GM12878 (cell line): ENCODE results near the gene IGLL5. TPM values are rescaled to one million over a fixed set of nuclear protein-coding genes. Genes with fewer than 3 reads are reported as not detected.

ENCODE experiments used
- ATAC-seq: fragments of 200-7000 bp; cut with Tn5 transposase; 3 replicates; pipeline ENCODE4 v1.9.1; 2020; ENCODE audit warnings: mild to moderate bottlenecking, moderate library complexity
- BruUV-seq: library from RNA; stranded (reverse); fragments of 400-500 nt; replicated peaks from 2 replicates; lab custom pipeline; 2021; lab: Mats Ljungman, UMichigan
- CTCF ChIA-PET: fragments of 300-600 bp; sonication (Branson Sonifier 250); formaldehyde crosslinking; extraction: SDS; loops from one replicate; lab custom pipeline; 2021; ENCODE audit warnings: inconsistent platforms; lab: Yijun Ruan, JAX
- POLR2A ChIA-PET: fragments of 350-600 bp; formaldehyde crosslinking; extraction: SDS; loops from one replicate; lab custom pipeline; 2021; ENCODE audit warnings: inconsistent platforms; lab: Charles Lee
- RAD21 ChIA-PET: fragments of 300-600 bp; sonication (Branson Sonifier 250); formaldehyde crosslinking; loops from one replicate; lab custom pipeline; 2023; ENCODE audit warnings: antibody characterized with exemption; ENCODE audit not compliant: unreplicated experiment; lab: Charles Lee
- SMC1A ChIA-PET: fragments of 300-600 bp; sonication (Branson Sonifier 250); formaldehyde crosslinking; loops from one replicate; lab custom pipeline; 2023; ENCODE audit not compliant: unreplicated experiment, uncharacterized antibody; lab: Charles Lee
- DNase-seq: peaks from one replicate; pipeline ENCODE4 v3.0.0-alpha.2; 2011; ENCODE audit warnings: low read depth, low spot score
- FAIRE-seq: peaks from 3 replicates; lab custom pipeline; 2011; peaks lifted over from hg19 to GRCh38; lab: Jason Lieb, UNC
- H2AFZ ChIP-seq: 2 replicates; pipeline ENCODE4 v1.6.0; 2011; ENCODE audit warnings: low read depth, low read length, control low read depth; ENCODE audit not compliant: control insufficient read depth
- H3K27ac ChIP-seq: 2 replicates; pipeline ENCODE4 v1.5.1; 2011; ENCODE audit warnings: control low read depth; ENCODE audit not compliant: control insufficient read depth, insufficient read depth
- H3K27me3 ChIP-seq, 2 experiments: replicated peaks in 1 of 2; 2 replicates each; pipeline versions ENCODE4 v1.6.0 to v1.6.1; 2011; ENCODE audit warnings: low read length in 1 of 2; ENCODE audit not compliant: control insufficient read depth in 2 of 2, insufficient read depth in 2 of 2
- H3K36me3 ChIP-seq, 2 experiments: 2 replicates each; pipeline ENCODE4 v1.5.1; 2011; ENCODE audit warnings: low read length in 1 of 2; ENCODE audit not compliant: control insufficient read depth in 2 of 2, insufficient read depth in 2 of 2
- H3K4me1 ChIP-seq: 2 replicates; pipeline ENCODE4 v1.6.1; 2011; ENCODE audit warnings: mild to moderate bottlenecking, low read length, moderate library complexity, mixed read lengths; ENCODE audit not compliant: control insufficient read depth, insufficient read depth
- H3K4me2 ChIP-seq: 2 replicates; pipeline ENCODE4 v1.6.0; 2011; ENCODE audit warnings: control low read depth; ENCODE audit not compliant: control insufficient read depth, insufficient read depth
- H3K4me3 ChIP-seq: fragments of 200-600 bp; sonication (generic); 2 replicates; pipeline ENCODE4 v1.5.1; 2016
- H3K79me2 ChIP-seq: 2 replicates; pipeline ENCODE4 v1.6.0; 2011; ENCODE audit warnings: low read length; ENCODE audit not compliant: control insufficient read depth, insufficient read depth
- H3K9ac ChIP-seq: 2 replicates; pipeline ENCODE4 v1.8.0; 2011; ENCODE audit warnings: low read length, control low read depth, mixed read lengths; ENCODE audit not compliant: control insufficient read depth, insufficient read depth
- H3K9me3 ChIP-seq: replicated peaks from 3 replicates; pipeline ENCODE4 v1.5.1; 2011; ENCODE audit warnings: mild to moderate bottlenecking, low read length; ENCODE audit not compliant: control insufficient read depth, insufficient read depth
- H4K20me1 ChIP-seq: 2 replicates; pipeline ENCODE4 v1.6.0; 2011; ENCODE audit not compliant: control insufficient read depth, insufficient read depth
- ASH2L ChIP-seq: fragments of 300-600, 200-600 bp; sonication (generic); IDR thresholded peaks from 2 replicates; pipeline ENCODE4 v1.6.1; 2017; ENCODE audit warnings: low read depth, mild to moderate bottlenecking, borderline replicate concordance
- CREM ChIP-seq: IDR thresholded peaks from 2 replicates; pipeline ENCODE4 v1.6.1; 2014; ENCODE audit warnings: antibody characterized with exemption, low read depth
- EGR1 ChIP-seq, 2 experiments: IDR thresholded peaks; 1 replicate in 1 of 2; 2 replicates in 1 of 2; pipeline ENCODE4 v1.6.1; 2011 to 2012; ENCODE audit warnings: low read depth in 2 of 2, low read length in 2 of 2, borderline replicate concordance in 1 of 2, mild to moderate bottlenecking in 1 of 2, moderate library complexity in 1 of 2
- EP300 ChIP-seq, 2 experiments: fragments of 150-350 bp in 1 of 2; IDR thresholded peaks; 2 replicates each; pipeline ENCODE4 v1.6.1; 2011 to 2012; ENCODE audit warnings: low read depth in 2 of 2, low read length in 2 of 2, borderline replicate concordance in 1 of 2, improper control_type of control experiment in 1 of 2, inconsistent platforms in 1 of 2; ENCODE audit not compliant: control insufficient read depth in 1 of 2
- PAX8 ChIP-seq: fragments of 450-650 bp; IDR thresholded peaks from 2 replicates; pipeline ENCODE4 v1.6.1; 2017; ENCODE audit warnings: mild to moderate bottlenecking, moderate library complexity
- POLR2A ChIP-seq: IDR thresholded peaks from 2 replicates; pipeline ENCODE4 v1.6.1; 2011; ENCODE audit warnings: low read depth, mild to moderate bottlenecking, low read length
- RBBP5 ChIP-seq: fragments of 200-600 bp; sonication (generic); conservative IDR thresholded peaks from 2 replicates; pipeline ENCODE4 v1.6.1; 2016
- SREBF2 ChIP-seq: IDR thresholded peaks from 2 replicates; pipeline ENCODE4 v1.6.1; 2012; ENCODE audit warnings: mild to moderate bottlenecking, low read length
- WGBS: methylation state at CpG from one replicate; pipeline ENCODE4 v1.1.6; 2016; ENCODE audit warnings: low lambda C conversion rate; ENCODE audit not compliant: insufficient replicate concordance, insufficient coverage; ENCODE audit errors: missing lambda C conversion rate; 5-methylcytosine and 5-hydroxymethylcytosine counted together
- in situ Hi-C: fragments of 300-500 bp; cut with MboI; formaldehyde crosslinking; loops from 9 replicates; pipeline ENCODE4 v1.14.3; 2018; ENCODE audit warnings: mixed read lengths
- intact Hi-C: fragments of 100-400 bp; cut with micrococcal nuclease; formaldehyde crosslinking; loops from one replicate; pipeline ENCODE4 v1.14.2; 2022; ENCODE audit not compliant: unreplicated experiment
- polyA plus RNA-seq, 11 experiments: library from polyadenylated mRNA; depleted of rRNA in 4 of 11; unstranded in 6 of 11; stranded (reverse) in 5 of 11; fragments of >200 nt; fragmentation: Nextera tagmentation in 4 of 11; fragmentation: Illumina TruSeq in 1 of 11; extraction: Ambion mirVana in 4 of 11; extraction: Trizol in 1 of 11; gene quantifications; 1 replicate in 1 of 11; 2 replicates in 10 of 11; pipeline versions ENCODE4 v1.2.1 to v1.2.3, GENCODE V29; 2011 to 2016; ENCODE audit warnings: inconsistent platforms in 2 of 11, missing spikeins in 2 of 11, low read depth in 1 of 11
- total RNA-seq, 4 experiments: library from RNA; depleted of rRNA in 3 of 4; stranded (reverse); fragments of >200 nt in 3 of 4; fragmentation: Illumina TruSeq in 1 of 4; extraction: Trizol in 1 of 4; gene quantifications; 2 replicates each; pipeline versions ENCODE4 v1.2.1 to v1.2.3, GENCODE V29; 2013 to 2021
- TF ChIP-seq, protein P1 (sequence below): fragments of 450-650 bp; IDR thresholded peaks from 2 replicates; pipeline ENCODE4 v1.6.1; 2016; ENCODE audit warnings: mild to moderate bottlenecking, moderate library complexity, borderline replicate concordance

IGLL5 gene
- total and polyA plus RNA-seq, 10 of the 15 experiments (the other 5 are each of a cell fraction or from before 2014, with no cell fraction given), result not detected

DNA sequence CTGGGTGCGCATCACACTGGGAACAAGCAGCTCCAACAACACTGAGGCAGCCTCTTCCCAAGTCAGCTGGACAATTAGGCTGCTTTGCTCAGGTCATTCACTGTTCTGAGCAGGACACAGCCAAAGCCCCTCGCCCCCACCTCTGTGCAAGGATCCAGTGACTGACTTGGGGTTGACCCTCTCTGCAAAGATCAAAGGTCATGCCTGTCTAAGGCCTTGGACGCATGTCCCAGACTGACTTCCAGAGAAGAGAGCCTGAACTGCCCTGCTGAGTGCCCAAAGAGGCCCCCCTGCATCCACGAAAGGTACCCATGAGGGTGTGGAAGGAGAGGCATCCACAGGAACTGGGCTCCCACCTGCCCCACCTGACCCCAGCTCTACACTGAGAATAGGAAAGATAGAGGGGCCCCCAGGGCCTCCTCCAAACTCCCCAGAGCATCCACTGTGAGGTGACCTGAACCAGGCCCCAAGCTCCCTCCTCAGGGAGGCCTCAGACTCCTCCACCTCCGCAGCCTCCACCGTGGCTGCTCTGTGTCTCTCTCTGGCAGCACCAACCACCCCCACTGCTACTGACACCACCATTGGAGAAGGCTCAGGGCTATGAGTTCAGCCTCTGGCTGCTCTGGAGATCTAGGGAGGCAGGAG, 53.5 kb downstream of the IGLL5 start (continued):
- TF ChIP-seq, protein P1, sequence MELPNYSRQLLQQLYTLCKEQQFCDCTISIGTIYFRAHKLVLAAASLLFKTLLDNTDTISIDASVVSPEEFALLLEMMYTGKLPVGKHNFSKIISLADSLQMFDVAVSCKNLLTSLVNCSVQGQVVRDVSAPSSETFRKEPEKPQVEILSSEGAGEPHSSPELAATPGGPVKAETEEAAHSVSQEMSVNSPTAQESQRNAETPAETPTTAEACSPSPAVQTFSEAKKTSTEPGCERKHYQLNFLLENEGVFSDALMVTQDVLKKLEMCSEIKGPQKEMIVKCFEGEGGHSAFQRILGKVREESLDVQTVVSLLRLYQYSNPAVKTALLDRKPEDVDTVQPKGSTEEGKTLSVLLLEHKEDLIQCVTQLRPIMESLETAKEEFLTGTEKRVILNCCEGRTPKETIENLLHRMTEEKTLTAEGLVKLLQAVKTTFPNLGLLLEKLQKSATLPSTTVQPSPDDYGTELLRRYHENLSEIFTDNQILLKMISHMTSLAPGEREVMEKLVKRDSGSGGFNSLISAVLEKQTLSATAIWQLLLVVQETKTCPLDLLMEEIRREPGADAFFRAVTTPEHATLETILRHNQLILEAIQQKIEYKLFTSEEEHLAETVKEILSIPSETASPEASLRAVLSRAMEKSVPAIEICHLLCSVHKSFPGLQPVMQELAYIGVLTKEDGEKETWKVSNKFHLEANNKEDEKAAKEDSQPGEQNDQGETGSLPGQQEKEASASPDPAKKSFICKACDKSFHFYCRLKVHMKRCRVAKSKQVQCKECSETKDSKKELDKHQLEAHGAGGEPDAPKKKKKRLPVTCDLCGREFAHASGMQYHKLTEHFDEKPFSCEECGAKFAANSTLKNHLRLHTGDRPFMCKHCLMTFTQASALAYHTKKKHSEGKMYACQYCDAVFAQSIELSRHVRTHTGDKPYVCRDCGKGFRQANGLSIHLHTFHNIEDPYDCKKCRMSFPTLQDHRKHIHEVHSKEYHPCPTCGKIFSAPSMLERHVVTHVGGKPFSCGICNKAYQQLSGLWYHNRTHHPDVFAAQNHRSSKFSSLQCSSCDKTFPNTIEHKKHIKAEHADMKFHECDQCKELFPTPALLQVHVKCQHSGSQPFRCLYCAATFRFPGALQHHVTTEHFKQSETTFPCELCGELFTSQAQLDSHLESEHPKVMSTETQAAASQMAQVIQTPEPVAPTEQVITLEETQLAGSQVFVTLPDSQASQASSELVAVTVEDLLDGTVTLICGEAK, result no peak
- no peak for TF ChIP-seq CREM
- TF ChIP-seq PAX8, result no peak
- TF ChIP-seq POLR2A, result 0 out of 2 replicates have a peak, but pooled peaks have one; percentile 28

- no TSS peak for BruUV-seq
- no peaks in the 10 kb centered on the region for H3K27me3 ChIP-seq
- intact Hi-C loops, result loop anchor here (1.0 to 5.0 kb wide), 3 partner anchors 40 to 830 kb away; no protein-coding TSS in a partner anchor
- no peak overlapping the region for H2AFZ ChIP-seq
- peak overlapping the region; percentile 92 for H3K27ac ChIP-seq
- CTCF ChIA-PET, result interaction anchor here (0.6 to 21.7 kb wide), 19 partner anchors 9 to 1146 kb away, joined by 3 to 551 read pairs (median 5); partner anchors contain the start of gene TOP3B
- DNase-seq, result no peak
- peaks cover 9% of the 10 kb centered on the region for H3K79me2 ChIP-seq
- H4K20me1 ChIP-seq, result no peaks in the 10 kb centered on the region
- H3K9ac ChIP-seq, result peak overlapping the region; percentile 59
- H3K4me1 ChIP-seq, result peaks cover 94% of the 10 kb centered on the region
- 63% methylated on average over 6 of the region's 6 CpGs for WGBS
- in situ Hi-C loops, result loop anchor here (5.0 kb wide), 3 partner anchors 40 to 600 kb away; no protein-coding TSS in a partner anchor
- H3K36me3 ChIP-seq, result no peaks in the 10 kb centered on the region; a peak in 1 of 4 replicates
- no peak for FAIRE-seq
- peak; percentile 31 for ATAC-seq
- RAD21 ChIA-PET, result interaction anchor here (0.9 to 16.2 kb wide), 20 partner anchors 10 to 911 kb away, joined by 3 to 255 read pairs (median 8); no protein-coding TSS in a partner anchor
- SMC1A ChIA-PET, result interaction anchor here (0.7 to 15.9 kb wide), 19 partner anchors 9 to 911 kb away, joined by 3 to 154 read pairs (median 6); no protein-coding TSS in a partner anchor
- H3K4me3 ChIP-seq, result no peak overlapping the region
- H3K4me2 ChIP-seq, result peak overlapping the region; percentile 66
- no peaks in the 10 kb centered on the region; the same call in 2 of the 3 replicates for H3K9me3 ChIP-seq
- POLR2A ChIA-PET, result interaction anchor here (0.5 to 5.1 kb wide), 10 partner anchors 10 to 945 kb away, joined by 3 to 36 read pairs (median 15); no protein-coding TSS in a partner anchor
- TF ChIP-seq POLR2A, result peak; percentile 1
- TF ChIP-seq SREBF2, result no peak
- no peak for TF ChIP-seq EGR1 (IDR thresholded peaks at IDR 0.05; ENCODE audit: borderline replicate concordance in 1 of 2, low read depth in 2 of 2, low read length in 2 of 2)
- TF ChIP-seq EP300 (IDR thresholded peaks at IDR 0.05; ENCODE audit: borderline replicate concordance in 1 of 2, control insufficient read depth in 1 of 2, low read depth in 2 of 2, low read length in 2 of 2), result no peak
- TF ChIP-seq RBBP5, result no peak
- TF ChIP-seq ASH2L, result no peak
Observed at GRCh38 chr22:22941831-22942510, 54.4 kb downstream of the IGLL5 start.
